Measurements from ENCODE around the gene NMT1. TPM values are rescaled to one million over a fixed set of nuclear protein-coding genes. Genes with fewer than 3 reads are reported as not detected.

The NMT1 gene
- total and polyA plus RNA-seq, 2 of the 13 experiments (the other 11 are each of a cell fraction or from before 2014, with no cell fraction given) = 75.7 to 142 TPM

GRCh38 chr17:45018514-45018847 lies 42.6 kb upstream of the NMT1 start (continued):
- TF ChIP-seq ZNF674 (CRISPR knock-in tag; IDR thresholded peaks at IDR 0.05; ENCODE audit: low read depth) (no peak), MAF1 (CRISPR knock-in tag; IDR thresholded peaks at IDR 0.05; ENCODE audit: borderline replicate concordance) (no peak), ZNF274 (CRISPR knock-in tag; IDR thresholded peaks at IDR 0.05) (0 out of 2 replicates have a peak, but pooled peaks have one; percentile 44), ZNF556 (CRISPR knock-in tag; IDR thresholded peaks at IDR 0.05; ENCODE audit: borderline replicate concordance) (0 out of 2 replicates have a peak, but pooled peaks have one; percentile 12), REXO4 (CRISPR knock-in tag; IDR thresholded peaks at IDR 0.05; ENCODE audit: borderline replicate concordance) (no peak), ZNF512B (CRISPR knock-in tag; IDR thresholded peaks at IDR 0.05; ENCODE audit: borderline replicate concordance) (no peak), ZBED4 (CRISPR knock-in tag; IDR thresholded peaks at IDR 0.05; ENCODE audit: borderline replicate concordance) (no peak), ZNF414 (CRISPR knock-in tag; IDR thresholded peaks at IDR 0.05) (no peak), IKZF5 (CRISPR knock-in tag; IDR thresholded peaks at IDR 0.05) (no peak), ZNF709 (CRISPR knock-in tag; IDR thresholded peaks at IDR 0.05) (no peak), KLF13 (CRISPR knock-in tag; IDR thresholded peaks at IDR 0.05) (0 out of 2 replicates have a peak, but pooled peaks have one; percentile 42), ZNF660 (CRISPR knock-in tag; IDR thresholded peaks at IDR 0.05; ENCODE audit: borderline replicate concordance, low read depth) (no peak), TCF7L2 (IDR thresholded peaks at IDR 0.05; ENCODE audit: low read depth, low read length) (no peak), KLF15 (CRISPR knock-in tag; IDR thresholded peaks at IDR 0.05; ENCODE audit: borderline replicate concordance) (no peak), YY1 (IDR thresholded peaks at IDR 0.05; ENCODE audit: insufficient read depth, insufficient replicate concordance, low read depth, low read length) (peak; percentile 6), ZNF558 (CRISPR knock-in tag; IDR thresholded peaks at IDR 0.05; ENCODE audit: borderline replicate concordance) (0 out of 2 replicates have a peak, but pooled peaks have one; percentile 41), ZNF737 (CRISPR knock-in tag; IDR thresholded peaks at IDR 0.05; ENCODE audit: borderline replicate concordance) (0 out of 2 replicates have a peak, but pooled peaks have one; percentile 61), ZNF652 (CRISPR knock-in tag; IDR thresholded peaks at IDR 0.05; ENCODE audit: borderline replicate concordance, low read depth) (peak; percentile 54; the same call in 1 of the 2 replicates), MEIS2 (CRISPR knock-in tag; IDR thresholded peaks at IDR 0.05) (no peak), ZNF253 (CRISPR knock-in tag; IDR thresholded peaks at IDR 0.05; ENCODE audit: borderline replicate concordance) (0 out of 2 replicates have a peak, but pooled peaks have one; percentile 47), ZNF235 (CRISPR knock-in tag; IDR thresholded peaks at IDR 0.05; ENCODE audit: borderline replicate concordance) (no peak), TEAD2 (CRISPR knock-in tag; IDR thresholded peaks at IDR 0.05) (no peak)

Measured in HepG2 (cell line).